Non-pigmented ciliary epithelial cell (primary cell): Measurements from ENCODE around the gene DUS1L.

Experiments
- DNase-seq: peaks from one replicate; pipeline ENCODE4 v3.0.0-alpha.2; 2010; ENCODE audit warnings: low read depth

Gene DUS1L

DNA sequence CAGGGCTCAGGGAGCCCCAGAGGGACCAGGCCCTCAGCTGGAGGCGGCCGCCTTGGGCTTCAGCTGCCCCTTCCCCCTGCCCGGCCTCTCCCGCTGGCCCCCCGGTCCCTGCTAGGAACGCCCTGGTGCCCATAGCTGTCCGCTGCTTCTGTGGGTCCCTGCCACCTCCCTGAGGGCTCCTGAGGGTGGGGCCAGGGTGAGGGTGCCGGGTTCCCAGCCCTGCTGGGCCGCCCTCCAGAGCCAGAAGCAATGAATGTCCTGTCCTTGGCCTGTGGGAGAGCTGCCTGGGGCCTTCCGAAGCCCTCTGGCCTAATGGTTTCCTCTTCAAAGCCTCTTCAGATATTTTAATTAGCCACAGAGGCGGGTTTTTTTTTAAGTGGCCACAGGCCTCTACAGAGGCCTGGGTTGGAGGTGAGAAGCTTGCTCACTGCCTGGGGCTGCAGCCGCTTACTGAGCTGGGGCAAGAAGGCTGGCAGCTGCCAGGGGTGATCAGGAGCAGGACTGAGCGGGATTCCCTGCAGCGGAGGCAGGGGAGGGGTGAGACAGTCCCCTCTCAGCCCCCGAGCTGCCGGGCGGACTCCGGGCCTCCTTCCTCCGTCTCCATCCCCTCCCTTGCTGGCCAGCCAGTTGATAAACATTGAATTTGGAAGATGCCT, 52.8 kb downstream of the DUS1L start:
- DNase-seq = no peak

DNA sequence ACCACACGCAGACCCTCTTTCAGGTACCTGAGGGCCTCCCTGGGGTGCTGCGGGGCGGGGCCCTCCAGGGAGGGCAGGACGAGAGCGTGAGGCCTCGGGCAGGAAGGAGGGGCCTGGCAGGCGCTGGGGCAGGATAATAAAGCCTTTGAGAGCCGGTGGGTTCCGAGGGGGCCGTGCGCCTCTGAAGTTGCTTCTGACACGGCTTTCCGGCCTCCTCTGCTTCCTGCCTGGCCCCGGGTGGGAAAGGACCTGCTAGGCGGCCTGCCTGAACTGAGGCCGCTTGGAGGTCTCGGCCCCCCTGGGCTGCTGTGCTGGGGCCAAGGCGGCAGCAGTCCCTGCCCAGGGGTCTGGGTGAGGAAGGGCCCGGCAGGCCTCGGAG, 53.4 kb downstream of the DUS1L start:
- DNase-seq = no peak

DNA sequence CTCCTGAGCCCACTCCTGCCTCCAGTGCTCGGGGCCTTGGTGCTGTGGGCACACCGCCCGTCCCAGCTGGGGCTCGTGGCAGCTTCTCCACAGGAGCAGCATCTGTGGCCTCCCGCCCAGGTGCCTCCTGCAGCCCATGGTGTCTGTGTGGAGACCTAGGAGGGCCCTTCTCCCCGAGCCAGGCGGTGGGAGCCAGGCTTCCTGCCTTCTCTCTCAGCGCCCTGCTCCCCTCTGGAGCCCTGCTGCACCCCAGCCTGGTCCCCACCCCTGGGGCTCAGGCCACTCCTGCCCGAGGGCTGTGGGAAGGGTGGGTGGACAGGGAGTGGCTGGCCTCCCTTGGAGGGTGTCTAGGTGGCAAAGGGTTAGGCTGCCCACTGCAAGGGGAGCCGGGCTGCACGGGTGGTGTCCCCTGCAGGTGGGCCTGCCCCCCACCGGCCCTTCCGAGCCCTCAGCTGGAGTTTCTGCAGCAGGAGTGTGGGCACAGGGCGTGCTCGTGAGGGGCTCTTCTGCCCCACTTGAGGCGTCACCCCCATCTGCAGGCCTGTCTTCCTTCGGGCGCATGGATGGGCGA, 53.9 kb downstream of the DUS1L start:
- no peak for DNase-seq

DNA sequence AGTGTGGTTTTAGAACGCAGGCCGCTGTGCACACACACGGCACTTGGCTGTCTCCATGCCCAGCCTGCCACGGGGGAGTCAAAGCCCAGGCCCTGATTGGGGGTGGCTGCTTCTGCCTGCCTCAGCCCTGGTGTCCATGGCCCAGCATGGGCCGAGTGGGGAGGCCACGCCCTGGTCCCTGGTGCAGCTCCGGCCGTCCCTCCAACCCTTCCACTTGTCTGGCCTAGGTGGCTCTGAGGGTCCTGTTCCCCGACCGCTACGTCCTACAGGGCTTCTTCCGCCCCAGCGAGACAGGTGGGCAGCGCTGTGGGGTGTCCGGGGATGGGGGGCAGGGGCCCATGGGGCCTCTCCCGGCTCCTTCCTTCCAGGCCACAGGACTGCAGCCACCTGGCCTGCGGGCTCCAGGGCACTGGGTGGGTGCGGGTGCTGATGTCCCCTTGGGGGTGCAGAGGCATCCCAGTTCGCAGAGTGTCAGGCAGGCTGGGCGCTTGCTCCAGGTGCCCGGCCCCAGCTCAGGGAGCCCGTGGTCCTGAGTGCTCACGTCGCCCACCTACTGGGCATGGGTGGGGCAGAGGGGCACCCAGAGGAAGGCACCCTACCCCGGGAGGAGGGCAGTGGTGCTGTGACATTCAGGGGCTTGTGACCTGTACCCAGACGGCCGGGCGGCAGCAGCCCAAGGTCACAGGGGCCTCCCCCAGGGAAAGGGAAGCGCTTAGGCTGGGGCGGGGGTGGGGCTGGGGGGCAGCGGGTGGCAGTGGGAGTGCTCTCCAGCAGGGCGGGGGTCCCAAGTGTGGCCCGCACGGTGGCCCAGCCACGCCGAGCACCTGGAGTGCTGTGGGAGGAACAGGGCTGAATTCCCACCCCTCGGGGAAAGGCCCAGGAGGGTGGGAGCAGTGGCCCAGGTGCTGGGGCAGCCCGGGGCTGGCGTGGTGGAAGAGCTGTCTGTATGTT, 54.8 kb downstream of the DUS1L start:
- DNase-seq = no peak

DNA sequence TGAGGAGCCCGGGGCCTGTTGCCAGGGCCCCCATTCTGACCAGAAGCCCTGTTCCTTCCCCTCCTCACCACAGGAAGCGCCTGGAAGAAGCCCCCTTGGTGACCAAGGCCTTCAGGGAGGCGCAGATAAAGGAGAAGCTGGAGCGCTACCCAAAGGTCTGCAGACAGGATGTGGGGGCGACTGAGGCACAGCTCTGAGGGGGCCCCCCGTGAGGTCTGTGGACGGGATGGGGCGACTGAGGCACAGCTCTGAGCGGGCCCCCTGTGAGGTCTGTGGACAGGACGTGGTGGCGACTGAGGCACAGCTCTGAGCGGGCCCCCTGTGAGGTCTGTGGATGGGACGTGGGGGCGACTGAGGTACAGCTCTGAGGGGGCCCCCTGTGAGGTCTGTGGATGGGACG, 56.2 kb downstream of the DUS1L start:
- DNase-seq = no peak

DNA sequence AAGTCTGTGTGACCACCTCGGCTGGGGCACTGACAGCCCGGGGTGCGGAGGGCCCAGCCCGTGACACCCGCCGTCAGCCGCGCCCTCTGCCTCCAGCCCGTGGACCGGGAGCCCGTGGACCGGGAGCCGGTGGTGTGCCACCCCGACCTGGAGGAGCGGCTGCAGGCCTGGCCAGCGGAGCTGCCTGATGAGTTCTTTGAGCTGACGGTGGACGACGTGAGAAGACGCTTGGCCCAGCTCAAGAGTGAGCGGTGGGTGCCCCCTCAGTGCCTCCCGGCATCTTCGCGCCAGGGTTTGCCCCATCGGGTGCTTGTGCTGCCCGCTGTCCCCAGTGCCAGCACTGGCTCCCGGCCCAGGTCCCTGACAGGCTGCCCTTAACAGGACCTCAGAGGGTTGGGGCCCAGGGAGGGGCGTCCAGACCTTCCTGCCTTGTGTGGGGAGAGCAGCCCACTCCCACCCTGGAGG, 56.6 kb downstream of the DUS1L start:
- DNase-seq = no peak

DNA sequence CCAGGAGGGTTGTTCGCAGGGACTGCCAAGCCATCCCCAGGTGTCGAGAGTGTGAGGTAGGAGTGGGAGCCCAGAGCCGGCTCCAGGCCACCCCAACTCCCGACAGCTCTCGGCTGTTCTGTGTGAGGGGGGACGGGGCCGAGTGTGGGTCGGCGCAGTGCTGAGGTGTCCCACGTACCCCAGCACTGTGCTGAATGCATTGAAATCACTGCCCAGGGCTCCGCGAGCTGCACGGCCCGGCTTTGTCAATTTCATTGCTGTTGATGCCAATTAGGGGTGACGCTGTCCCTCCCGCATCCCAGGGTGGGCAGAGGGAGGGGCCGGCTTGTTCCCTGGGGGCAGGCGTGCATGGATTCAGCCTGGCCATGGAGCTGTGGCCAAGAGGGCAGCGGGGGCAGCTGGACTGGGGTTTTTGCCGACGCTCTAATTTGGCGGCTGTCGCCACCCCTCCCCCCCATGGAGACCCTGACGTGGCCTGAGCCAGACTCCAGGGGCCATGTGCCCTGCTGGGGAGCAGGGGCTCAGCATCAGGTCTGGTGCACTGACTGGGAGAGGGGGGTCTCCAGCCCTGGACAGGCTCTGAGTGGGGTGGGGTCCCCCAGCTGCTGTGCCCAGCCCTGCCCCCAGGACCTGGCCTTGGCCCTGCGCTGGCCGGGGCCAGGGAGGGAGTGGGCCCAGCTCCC, 57.2 kb downstream of the DUS1L start:
- DNase-seq = no peak
